BE2C (cell line): ENCODE results near the gene GMEB2.

Experiments
- DNase-seq: peaks from one replicate; pipeline ENCODE4 v3.0.0-alpha.2; 2020
- H3K27me3 ChIP-seq: fragments of 250-450 bp; sonication (Bioruptor Pico); 2 replicates; pipeline ENCODE4 v1.5.1; 2020; ENCODE audit warnings: mild to moderate bottlenecking
- H3K36me3 ChIP-seq: fragments of 250-450 bp; sonication (Bioruptor Pico); 2 replicates; pipeline ENCODE4 v1.5.1; 2020; ENCODE audit warnings: mild to moderate bottlenecking
- H3K4me1 ChIP-seq: fragments of 250-450 bp; sonication (Bioruptor Pico); 2 replicates; pipeline ENCODE4 v1.5.1; 2020
- H3K4me3 ChIP-seq: 2 replicates; pipeline ENCODE4 v1.5.1; 2011; ENCODE audit warnings: low read depth, low read length
- H3K9me3 ChIP-seq: fragments of 250-450 bp; sonication (Bioruptor Pico); 2 replicates; pipeline ENCODE4 v1.5.1; 2020
- TF ChIP-seq, protein P1 (sequence below): IDR thresholded peaks from 2 replicates; pipeline ENCODE4 v1.5.1; 2012; ENCODE audit warnings: mild to moderate bottlenecking, low read depth, low read length

The GMEB2 gene

GRCh38 chr20:63556873-63557478 is 69.9 kb downstream of the GMEB2 start:
- no peaks in the 10 kb centered on the region for H3K36me3 ChIP-seq
- H3K4me1 ChIP-seq: peaks cover 9% of the 10 kb centered on the region; the same call in 1 of the 2 replicates
- no peak overlapping the region for H3K4me3 ChIP-seq
- DNase-seq: no peak
- H3K9me3 ChIP-seq: no peaks in the 10 kb centered on the region
- H3K27me3 ChIP-seq: no peaks in the 10 kb centered on the region
- TF ChIP-seq, protein P1, sequence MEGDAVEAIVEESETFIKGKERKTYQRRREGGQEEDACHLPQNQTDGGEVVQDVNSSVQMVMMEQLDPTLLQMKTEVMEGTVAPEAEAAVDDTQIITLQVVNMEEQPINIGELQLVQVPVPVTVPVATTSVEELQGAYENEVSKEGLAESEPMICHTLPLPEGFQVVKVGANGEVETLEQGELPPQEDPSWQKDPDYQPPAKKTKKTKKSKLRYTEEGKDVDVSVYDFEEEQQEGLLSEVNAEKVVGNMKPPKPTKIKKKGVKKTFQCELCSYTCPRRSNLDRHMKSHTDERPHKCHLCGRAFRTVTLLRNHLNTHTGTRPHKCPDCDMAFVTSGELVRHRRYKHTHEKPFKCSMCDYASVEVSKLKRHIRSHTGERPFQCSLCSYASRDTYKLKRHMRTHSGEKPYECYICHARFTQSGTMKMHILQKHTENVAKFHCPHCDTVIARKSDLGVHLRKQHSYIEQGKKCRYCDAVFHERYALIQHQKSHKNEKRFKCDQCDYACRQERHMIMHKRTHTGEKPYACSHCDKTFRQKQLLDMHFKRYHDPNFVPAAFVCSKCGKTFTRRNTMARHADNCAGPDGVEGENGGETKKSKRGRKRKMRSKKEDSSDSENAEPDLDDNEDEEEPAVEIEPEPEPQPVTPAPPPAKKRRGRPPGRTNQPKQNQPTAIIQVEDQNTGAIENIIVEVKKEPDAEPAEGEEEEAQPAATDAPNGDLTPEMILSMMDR: no peak

- Histone ChIP-seq H3K27me3 (no peaks in the 10 kb centered on the region), H3K9me3 (no peaks in the 10 kb centered on the region), H3K36me3 (no peaks in the 10 kb centered on the region), H3K4me3 (no peak overlapping the region), H3K4me1 (peaks cover 9% of the 10 kb centered on the region; the same call in 1 of the 2 replicates)
- TF ChIP-seq, protein P1: no peak
- DNase-seq: no peak
These were observed 71.1 kb downstream of the GMEB2 start for GRCh38 chr20:63555661-63556381.

DNA sequence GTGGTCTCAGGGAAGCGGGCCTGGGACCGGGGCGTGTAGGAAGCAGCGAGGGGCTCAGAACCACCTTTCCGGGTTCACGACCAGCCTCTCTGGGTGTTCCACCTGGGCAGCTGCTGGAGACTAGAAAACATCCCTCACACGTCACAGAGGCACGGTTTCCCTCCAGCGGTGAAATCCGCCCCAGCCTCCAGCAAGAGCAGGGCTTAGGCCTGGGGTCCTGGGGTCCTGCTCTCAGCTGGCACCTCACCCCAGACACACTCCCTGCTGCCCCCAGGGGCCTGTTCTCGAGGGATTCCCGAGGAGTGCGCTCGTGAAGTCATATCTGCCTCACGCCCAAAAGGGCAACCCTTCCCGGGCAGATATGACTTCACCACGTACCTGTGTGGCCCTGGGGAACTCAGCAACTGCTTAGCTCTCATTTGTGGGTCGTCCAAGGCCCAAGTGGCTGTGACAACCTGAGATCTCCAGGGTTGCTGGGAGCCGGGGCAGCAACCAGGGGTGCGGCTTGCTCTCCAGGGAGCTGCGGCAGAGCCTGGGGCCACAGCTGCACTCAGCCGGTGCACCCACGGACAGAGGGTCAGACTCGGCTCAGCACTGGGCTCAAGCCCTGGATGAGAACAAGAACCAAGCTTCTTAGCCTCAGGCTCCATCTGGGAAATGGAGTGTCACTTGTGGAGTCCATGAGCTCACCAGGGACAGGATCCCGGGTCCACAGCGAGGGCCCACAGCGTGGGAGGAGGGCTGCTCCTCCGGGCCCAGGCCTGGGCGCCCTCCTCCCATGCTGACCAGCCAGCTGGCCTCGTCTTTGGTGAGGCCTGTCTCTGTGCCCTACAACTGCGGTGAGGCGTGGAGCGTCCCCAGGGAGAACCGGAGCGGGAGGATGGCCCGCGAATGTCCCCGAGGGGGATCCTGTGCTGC is 72.3 kb downstream of the GMEB2 start:
- TF ChIP-seq, protein P1: no peak
- Histone ChIP-seq H3K4me1 (peaks cover 9% of the 10 kb centered on the region; the same call in 1 of the 2 replicates), H3K36me3 (no peaks in the 10 kb centered on the region), H3K4me3 (peak overlapping the region; percentile 66), H3K9me3 (no peaks in the 10 kb centered on the region), H3K27me3 (no peaks in the 10 kb centered on the region)
- DNase-seq: no peak

- peak within 1 kb of the TSS; percentile 66 for H3K4me3 ChIP-seq
- H3K27me3 ChIP-seq: no peaks in the 10 kb centered on the region
- TF ChIP-seq, protein P1: no peak
- no peaks in the 10 kb centered on the region for H3K9me3 ChIP-seq
- no peaks in the 10 kb centered on the region for H3K36me3 ChIP-seq
- DNase-seq: peak; percentile 80
- peaks cover 9% of the 10 kb centered on the region; the same call in 1 of the 2 replicates for H3K4me1 ChIP-seq
These were observed 73.0 kb downstream of the GMEB2 start, which contains the start of gene FNDC11 for GRCh38 chr20:63553933-63554290. TSS of gene FNDC11 (plus strand) at chr20:63554159. CDS start at chr20:63555664, 1,505 bp downstream.

- H3K36me3 ChIP-seq: no peaks in the 10 kb centered on the region
- no peaks in the 10 kb centered on the region for H3K27me3 ChIP-seq
- TF ChIP-seq, protein P1: no peak
- peak; percentile 95 for DNase-seq
- no peaks in the 10 kb centered on the region for H3K9me3 ChIP-seq
- peaks cover 9% of the 10 kb centered on the region; the same call in 1 of the 2 replicates for H3K4me1 ChIP-seq
- H3K4me3 ChIP-seq: peak overlapping the region; percentile 66
These were observed 73.5 kb downstream of the GMEB2 start for GRCh38 chr20:63553251-63553932.
